ENCODE measurements around the gene PDIK1L.
A peak's percentile ranks its signal among the peaks of the same experiment; 100 is the strongest.

PDIK1L gene

DNA sequence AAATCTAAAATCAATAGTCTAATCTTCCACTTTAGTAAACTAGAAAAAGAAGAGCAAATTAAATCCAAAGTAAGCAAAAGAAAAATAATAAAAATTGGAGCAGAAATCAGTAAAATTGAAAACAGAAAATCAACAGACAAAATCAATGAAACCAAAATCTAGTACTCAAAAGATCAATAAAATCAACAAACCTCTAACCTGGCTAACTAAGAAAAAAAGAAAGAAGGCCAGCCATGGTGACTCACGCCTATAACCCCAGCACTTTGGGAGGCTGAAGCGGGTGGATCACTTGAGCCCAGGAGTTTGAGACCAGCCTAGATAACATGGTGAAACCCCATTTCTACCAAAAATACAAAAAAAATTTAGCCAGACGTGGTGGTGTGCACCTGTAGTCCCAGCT lies 22.8 kb downstream of the PDIK1L start:
- DNase-seq (ENCODE audit: low spot score) = no peak
- in situ Hi-C loops (cut with MboI; ENCODE audit: low pct_unique_long_range_greater_than_20kb, low sequenced_read_pairs, unreplicated experiment) = no loop called here
- no peak for TF ChIP-seq CTCF (IDR thresholded peaks at IDR 0.05; ENCODE audit: extremely low read depth, insufficient read depth, missing control alignments)

GRCh38 chr1:26138974-26139558 lies 27.4 kb downstream of the PDIK1L start:
- in situ Hi-C loops (cut with MboI; ENCODE audit: low pct_unique_long_range_greater_than_20kb, low sequenced_read_pairs, unreplicated experiment) = no loop called here
- no peak for DNase-seq (ENCODE audit: low spot score)
- TF ChIP-seq CTCF (IDR thresholded peaks at IDR 0.05; ENCODE audit: extremely low read depth, insufficient read depth, missing control alignments) = no peak

DNA sequence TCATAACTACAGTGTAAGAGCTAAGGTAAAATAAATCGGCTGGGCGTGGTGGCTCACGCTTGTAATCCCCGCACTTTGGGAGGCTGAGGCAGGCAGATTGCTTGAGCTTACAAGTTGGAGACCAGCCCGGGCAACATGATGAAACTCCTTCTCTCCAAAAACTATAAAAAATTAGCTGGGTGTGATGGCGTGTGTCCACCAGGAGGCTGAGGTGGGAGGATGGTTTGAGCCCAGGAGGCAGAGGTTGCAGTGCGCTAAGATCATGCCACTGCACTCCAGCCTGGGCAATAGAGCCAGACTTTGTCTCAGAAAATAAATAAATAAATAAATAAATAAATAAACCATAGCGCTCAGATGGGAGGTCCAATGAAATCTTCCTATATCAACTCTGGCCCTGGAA lies 30.5 kb downstream of the PDIK1L start:
- TF ChIP-seq CTCF (IDR thresholded peaks at IDR 0.05; ENCODE audit: extremely low read depth, insufficient read depth, missing control alignments) = no peak
- no peak for DNase-seq (ENCODE audit: low spot score)
- in situ Hi-C loops (cut with MboI; ENCODE audit: low pct_unique_long_range_greater_than_20kb, low sequenced_read_pairs, unreplicated experiment) = no loop called here

GRCh38 chr1:26145041-26145959 lies 33.7 kb downstream of the PDIK1L start:
- peak; percentile 69 for TF ChIP-seq CTCF (IDR thresholded peaks at IDR 0.05; ENCODE audit: extremely low read depth, insufficient read depth, missing control alignments)
- in situ Hi-C loops (cut with MboI; ENCODE audit: low pct_unique_long_range_greater_than_20kb, low sequenced_read_pairs, unreplicated experiment) = loop anchor here (5.0 kb wide), 1 partner anchor 38 kb away; no protein-coding TSS in a partner anchor
- DNase-seq (ENCODE audit: low spot score) = peak; percentile 67

DNA sequence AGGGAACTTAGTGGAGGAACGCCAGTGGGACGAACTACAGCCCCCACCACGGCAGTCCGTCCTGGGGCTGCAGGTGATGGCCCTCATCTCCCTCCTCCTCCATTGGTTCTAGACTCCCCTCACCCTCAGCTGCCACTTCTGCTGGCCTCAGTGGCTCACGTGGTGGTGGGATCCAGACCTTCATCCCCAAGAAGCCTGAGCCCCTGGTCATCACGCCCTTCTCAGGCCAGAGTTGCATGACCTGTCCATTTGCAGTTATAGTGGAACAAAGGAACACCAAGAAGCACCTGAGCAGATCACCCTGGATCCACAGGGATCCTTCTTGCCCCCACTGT lies 34.3 kb downstream of the PDIK1L start:
- in situ Hi-C loops (cut with MboI; ENCODE audit: low pct_unique_long_range_greater_than_20kb, low sequenced_read_pairs, unreplicated experiment) = loop anchor here (5.0 kb wide), 1 partner anchor 39 kb away; no protein-coding TSS in a partner anchor
- no peak for TF ChIP-seq CTCF (IDR thresholded peaks at IDR 0.05; ENCODE audit: extremely low read depth, insufficient read depth, missing control alignments)
- DNase-seq (ENCODE audit: low spot score) = no peak

DNA sequence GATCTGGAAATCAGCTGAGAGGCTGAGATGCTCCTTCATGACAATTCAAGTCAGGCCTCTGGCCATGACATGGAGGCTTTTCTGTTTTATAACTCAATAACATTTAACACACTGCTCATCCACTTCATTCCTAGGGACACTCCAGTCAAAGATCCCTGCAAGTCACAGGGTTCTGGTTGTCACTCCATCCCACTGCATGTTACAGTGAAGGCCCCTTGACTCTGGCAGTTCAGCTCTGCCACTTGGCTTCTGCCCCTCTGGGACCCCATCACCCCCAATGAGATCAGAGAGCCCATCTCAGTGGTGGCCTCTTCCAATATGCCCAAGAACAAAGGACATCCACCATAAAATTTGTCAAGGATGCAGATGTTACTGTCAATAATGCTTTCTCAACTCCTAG lies 37.3 kb downstream of the PDIK1L start:
- no peak for TF ChIP-seq CTCF (IDR thresholded peaks at IDR 0.05; ENCODE audit: extremely low read depth, insufficient read depth, missing control alignments)
- no peak for DNase-seq (ENCODE audit: low spot score)
- in situ Hi-C loops (cut with MboI; ENCODE audit: low pct_unique_long_range_greater_than_20kb, low sequenced_read_pairs, unreplicated experiment) = loop anchor here (5.0 kb wide), 1 partner anchor 42 kb away; no protein-coding TSS in a partner anchor
